ACHN (cell line): Measurements from ENCODE around the gene CTIF.
"Not testable (repeated sequence)": the region's sequence is repeated elsewhere in the genome, so short reads cannot be mapped to it uniquely, and the experiment has no call there.

Experiments used
- DNase-seq: peaks from one replicate; pipeline ENCODE4 v3.0.0-alpha.2; 2015
- in situ Hi-C: cut with HindIII; loops from 2 replicates; pipeline ENCODE4 v1.10.0; 2017; ENCODE audit warnings: low sequenced_read_pairs, low pct_ligation_motif_present, low pct_unique_long_range_greater_than_20kb

The CTIF gene

DNA sequence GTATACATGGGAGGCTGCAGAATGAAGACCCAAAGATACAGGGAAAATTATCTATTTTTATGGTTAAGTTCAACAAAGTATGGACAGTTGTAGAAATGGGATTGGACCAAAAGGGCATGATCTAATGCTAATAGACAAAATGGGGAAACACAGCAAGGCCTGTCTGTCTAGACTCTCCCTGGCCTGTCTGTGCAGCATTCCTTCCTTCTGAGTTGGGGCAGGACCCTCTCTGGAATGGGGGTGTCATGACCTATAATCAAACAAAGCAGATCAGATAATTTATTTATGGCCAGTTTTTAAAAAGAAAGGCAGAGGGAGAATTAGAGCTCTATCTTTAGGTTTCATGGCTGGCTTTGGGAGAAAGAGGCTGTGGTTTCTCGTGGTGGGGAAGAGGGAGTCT lies 104.4 kb downstream of the CTIF start:
- in situ Hi-C loops = no loop called here
- no peak for DNase-seq

DNA sequence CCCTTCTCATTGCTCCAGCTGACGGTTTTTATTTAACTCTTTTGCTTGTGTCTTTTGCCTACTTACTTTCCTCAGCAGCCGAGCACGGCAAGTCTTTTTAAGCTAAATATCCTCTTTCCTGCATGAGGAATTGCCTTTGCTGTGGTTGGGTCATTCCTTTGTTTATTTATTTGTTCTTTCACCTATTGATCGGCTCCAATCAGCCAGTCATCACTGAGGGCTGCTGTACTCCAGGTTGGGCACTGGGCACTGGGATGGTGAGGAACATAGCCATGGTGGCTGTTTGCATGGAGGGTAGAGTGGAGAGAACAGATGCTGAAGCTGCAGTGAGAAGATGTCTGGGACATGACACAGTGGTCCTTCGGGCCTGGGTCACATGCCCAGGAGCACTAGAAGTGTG lies 105.2 kb downstream of the CTIF start:
- in situ Hi-C loops = no loop called here
- no peak for DNase-seq

GRCh38 chr18:48645427-48646002 lies 106.7 kb downstream of the CTIF start:
- in situ Hi-C loops = no loop called here
- DNase-seq = no peak

GRCh38 chr18:48646976-48647375 lies 108.1 kb downstream of the CTIF start:
- in situ Hi-C loops = no loop called here

GRCh38 chr18:48649231-48649630 lies 110.4 kb downstream of the CTIF start:
- no peak for DNase-seq
- in situ Hi-C loops = no loop called here

More at GRCh38 chr18:48646976-48647375, 108.1 kb downstream of the CTIF start:
- DNase-seq = no peak

GRCh38 chr18:48654591-48654990 lies 115.8 kb downstream of the CTIF start:
- in situ Hi-C loops, DNase-seq: not testable (repeated sequence)

- no peak for DNase-seq
- in situ Hi-C loops = no loop called here
Observed at GRCh38 chr18:48655508-48655907, 116.7 kb downstream of the CTIF start.

GRCh38 chr18:48656176-48656575 lies 117.3 kb downstream of the CTIF start:
- in situ Hi-C loops = no loop called here
- no peak for DNase-seq

GRCh38 chr18:48656582-48656981 lies 117.8 kb downstream of the CTIF start:
- DNase-seq = no peak
- in situ Hi-C loops = no loop called here

GRCh38 chr18:48657447-48658120 lies 118.8 kb downstream of the CTIF start:
- DNase-seq = no peak
- in situ Hi-C loops = no loop called here

DNA sequence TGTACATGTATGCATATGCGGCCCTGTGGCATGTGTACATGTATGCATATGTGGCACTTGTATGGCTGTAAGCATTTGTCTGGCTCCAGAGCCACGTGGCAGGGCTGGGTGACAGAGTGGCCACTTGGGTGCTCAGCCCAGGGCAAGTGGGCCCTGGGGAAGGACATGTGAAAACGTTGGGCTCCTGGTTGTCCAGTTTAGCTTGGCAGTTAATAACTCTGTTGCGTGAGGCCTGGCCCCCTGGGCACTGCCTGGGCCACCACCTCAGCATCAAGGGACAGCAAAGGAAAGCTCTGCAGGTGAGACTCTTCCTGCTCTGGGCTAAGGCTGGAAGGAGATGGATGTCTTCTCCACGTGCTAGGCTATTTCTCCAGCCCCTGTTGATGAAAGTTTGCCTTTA lies 119.9 kb downstream of the CTIF start:
- in situ Hi-C loops = no loop called here
- no peak for DNase-seq

- DNase-seq = no peak
- in situ Hi-C loops = no loop called here
Observed at GRCh38 chr18:48659188-48660009, 120.6 kb downstream of the CTIF start.

DNA sequence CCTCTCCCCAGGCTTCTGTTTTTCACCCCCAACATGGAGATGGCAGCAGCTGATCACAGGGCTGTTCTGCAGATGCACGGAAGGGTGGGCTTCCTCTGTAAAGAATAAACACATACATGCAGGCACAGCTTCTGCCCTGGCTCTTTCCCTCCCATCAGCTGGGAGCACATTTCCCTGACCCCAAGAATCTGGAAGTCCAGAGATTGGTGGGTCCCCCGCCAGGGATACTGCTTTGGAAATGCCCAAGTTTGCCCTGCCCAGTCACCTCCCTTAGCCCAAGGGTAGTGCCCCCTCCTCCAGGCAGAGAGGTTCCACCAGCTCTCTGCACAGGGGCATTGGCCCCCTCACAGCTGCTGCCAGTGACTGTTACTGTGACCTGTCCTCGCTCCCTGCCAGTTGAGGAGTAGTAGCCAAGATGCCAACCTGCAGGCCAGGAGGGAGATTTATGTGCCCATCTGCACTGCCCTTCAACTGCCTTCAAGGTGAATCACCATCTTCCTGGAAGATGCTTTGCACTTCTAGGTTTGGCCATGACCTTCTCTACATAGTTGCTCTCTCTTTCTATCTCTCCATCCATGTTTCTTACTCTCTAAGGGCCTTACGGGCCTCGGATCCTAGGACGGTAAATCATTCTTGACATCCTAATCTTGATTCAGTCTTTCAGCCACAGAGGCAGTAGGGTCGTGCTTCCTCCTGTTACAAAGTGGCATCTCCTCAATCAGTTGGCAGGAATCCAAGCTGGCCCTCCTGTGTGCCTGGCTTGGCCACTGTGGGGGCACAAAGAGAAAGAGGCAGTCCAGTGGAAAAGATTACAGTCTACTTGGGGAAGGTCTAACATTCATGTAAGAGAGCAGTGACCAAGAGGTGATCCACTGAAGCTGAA lies 121.8 kb downstream of the CTIF start:
- DNase-seq = no peak
- in situ Hi-C loops = no loop called here

GRCh38 chr18:48661421-48661820 lies 122.6 kb downstream of the CTIF start:
- in situ Hi-C loops = no loop called here
- DNase-seq = no peak

DNA sequence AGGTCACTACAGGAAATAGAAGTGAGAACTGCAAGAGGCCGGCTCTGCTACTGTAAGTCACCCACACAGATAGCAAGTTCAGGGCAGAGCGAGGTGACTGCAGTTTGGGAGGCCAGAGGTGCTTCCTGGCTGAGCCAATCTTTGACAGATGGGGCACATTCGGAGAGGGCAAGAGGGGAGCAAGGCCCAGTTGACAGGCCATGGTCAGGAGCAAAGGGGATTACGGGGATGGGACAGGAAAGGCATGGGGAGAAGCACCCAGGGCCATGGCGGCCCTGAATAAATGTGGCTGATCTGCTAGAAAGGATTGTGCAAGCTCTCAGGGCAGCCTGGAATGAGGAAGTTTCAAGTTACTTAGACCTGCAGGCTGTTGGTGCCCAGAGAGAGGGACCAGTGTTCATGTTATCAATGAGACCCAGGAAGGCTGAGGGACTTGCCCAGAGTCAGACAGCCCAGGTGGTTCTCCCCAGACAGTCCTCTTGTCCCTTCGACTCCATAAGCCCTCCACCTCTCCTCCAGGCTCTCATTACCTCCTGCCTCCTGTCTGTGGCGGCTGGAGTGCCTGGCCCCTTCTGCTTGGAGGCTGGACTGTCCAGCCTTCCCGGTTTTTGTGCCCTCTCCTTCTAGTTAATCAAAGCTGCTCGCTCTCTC lies 123.3 kb downstream of the CTIF start:
- in situ Hi-C loops = no loop called here
- no peak for DNase-seq

DNA sequence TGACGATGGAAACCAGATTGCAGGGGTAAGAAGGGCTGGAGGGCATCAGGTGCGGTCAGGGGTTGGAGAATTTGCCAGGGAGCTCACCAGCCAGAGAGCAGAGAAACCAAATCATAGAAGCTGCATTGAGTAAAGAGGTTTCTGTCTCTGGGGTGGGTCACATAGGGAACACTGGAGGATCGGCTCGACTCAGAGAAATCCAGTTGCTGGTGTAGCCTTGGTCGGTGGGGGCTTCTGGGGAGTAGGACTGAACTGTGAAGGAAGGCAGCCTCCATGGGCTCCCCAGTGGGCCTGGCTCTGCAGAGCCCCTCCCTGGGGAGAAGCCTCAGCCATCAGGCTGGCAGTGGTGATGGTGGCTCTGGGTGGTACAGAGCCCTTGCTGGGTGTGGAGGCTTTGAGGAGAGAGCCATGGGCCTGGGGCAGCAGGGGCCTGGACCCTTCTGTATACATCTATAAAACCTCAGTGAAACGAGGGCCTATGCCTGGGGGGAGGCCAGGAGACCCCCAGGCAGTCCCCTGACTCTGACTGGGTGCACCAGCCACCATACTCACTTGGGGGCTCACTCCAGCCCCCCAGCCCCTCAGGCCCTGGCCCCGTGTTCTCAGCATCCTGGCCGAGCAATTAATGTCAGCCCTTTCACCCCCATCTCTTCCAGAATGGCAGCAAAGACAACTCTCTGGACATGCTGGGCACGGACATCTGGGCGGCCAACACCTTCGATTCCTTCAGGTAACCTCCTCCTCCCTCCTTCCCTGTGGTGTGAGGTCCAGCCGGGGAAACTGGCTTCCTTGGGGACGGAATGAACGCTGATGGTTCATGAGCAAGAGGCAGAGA lies 124.5 kb downstream of the CTIF start:
- in situ Hi-C loops = no loop called here
- no peak for DNase-seq

DNA sequence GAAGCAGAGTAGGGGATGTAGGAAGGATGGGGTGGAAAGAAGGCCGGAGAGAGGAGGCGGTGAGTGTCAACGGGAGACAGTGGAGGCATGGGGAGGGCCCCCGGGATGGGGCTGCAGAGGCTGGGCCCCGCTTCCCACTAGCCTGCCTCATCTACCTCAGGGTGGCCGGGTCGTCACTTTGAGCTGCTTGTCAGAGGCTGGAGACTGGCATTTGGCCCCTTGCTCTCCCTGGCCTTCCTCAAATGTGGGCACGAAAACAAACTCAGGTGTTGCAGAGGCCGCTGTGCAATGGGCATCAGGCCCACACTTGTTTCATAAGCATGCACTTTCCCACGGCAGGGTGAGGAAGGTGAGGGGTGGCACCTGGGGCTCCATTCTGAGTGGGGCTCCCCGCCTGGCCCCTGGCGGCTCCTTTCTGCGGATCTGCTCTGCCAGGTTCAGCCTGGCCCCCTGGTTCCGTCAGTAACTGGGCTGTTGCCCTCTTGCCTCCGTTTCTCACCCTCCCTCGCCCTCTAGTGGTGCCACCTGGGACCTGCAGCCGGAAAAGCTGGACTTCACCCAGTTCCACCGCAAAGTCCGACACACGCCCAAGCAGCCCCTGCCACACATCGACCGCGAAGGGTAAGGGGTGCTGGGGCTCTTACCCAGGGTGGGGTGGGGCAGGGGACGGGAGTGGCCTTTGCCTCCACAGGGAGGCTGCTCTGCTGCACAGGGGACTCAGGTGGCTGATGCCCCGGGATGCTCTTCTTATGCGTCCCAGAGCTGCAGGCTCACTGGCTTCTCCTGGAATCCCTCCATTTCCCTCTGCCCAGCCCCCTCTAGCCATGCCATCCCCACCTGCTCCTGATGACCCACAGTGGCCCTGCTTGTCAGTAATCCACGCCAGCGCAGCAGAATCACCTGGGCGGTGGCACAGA lies 125.4 kb downstream of the CTIF start:
- peak; percentile 49 for DNase-seq
- in situ Hi-C loops = no loop called here
